PC-9 (cell line): ENCODE data around the gene SDR42E1. TPM values are rescaled to one million over a fixed set of nuclear protein-coding genes. Genes with fewer than 3 reads are reported as not detected.

Experiments
- BruUV-seq: library from RNA; stranded (reverse); fragments of 400-500 nt; replicated peaks from 2 replicates; lab custom pipeline; 2021; lab: Mats Ljungman, UMichigan
- CTCF ChIA-PET: fragments of 300-600 bp; sonication (Branson Sonifier 250); formaldehyde crosslinking; loops from one replicate; lab custom pipeline; 2022; ENCODE audit warnings: antibody characterized with exemption; lab: Charles Lee
- POLR2A ChIA-PET: fragments of 300-600 bp; sonication (Branson Sonifier 250); formaldehyde crosslinking; loops from one replicate; lab custom pipeline; 2022; ENCODE audit warnings: antibody characterized with exemption; ENCODE audit not compliant: unreplicated experiment; lab: Charles Lee
- DNase-seq, 2 experiments: peaks; one replicate each; pipeline versions ENCODE4 v3.0.0 to v3.0.0-alpha.2; 2015 to 2022; ENCODE audit warnings: mixed read lengths in 1 of 2
- H2AFZ ChIP-seq: fragments of 200-600 bp; sonication (generic); 2 replicates; pipeline ENCODE4 v1.8.1; 2017; ENCODE audit warnings: antibody characterized with exemption
- H3F3A ChIP-seq: fragments of 200-600 bp; sonication (generic); 2 replicates; pipeline ENCODE4 v1.8.1; 2017; ENCODE audit warnings: antibody characterized with exemption, mild to moderate bottlenecking, low read depth; ENCODE audit not compliant: insufficient read depth
- H3K27ac ChIP-seq: fragments of 200-600 bp; sonication (generic); 2 replicates; pipeline ENCODE4 v1.6.1; 2016; ENCODE audit warnings: mixed run types
- H3K27me3 ChIP-seq: fragments of 200-600 bp; sonication (generic); 2 replicates; pipeline ENCODE4 v1.6.1; 2016; ENCODE audit warnings: low read depth, mixed run types; ENCODE audit not compliant: insufficient read depth
- H3K36me3 ChIP-seq: fragments of 200-600 bp; sonication (generic); 2 replicates; pipeline ENCODE4 v1.6.1; 2016; ENCODE audit warnings: low read depth, mixed run types
- H3K4me1 ChIP-seq: fragments of 200-600 bp; sonication (generic); replicated peaks from 2 replicates; pipeline ENCODE4 v1.6.1; 2016; ENCODE audit warnings: mixed run types; ENCODE audit not compliant: insufficient read depth
- H3K4me2 ChIP-seq: fragments of 200-600 bp; sonication (generic); 2 replicates; pipeline ENCODE4 v1.6.1; 2017; ENCODE audit warnings: mixed run types
- H3K4me3 ChIP-seq: fragments of 200-600 bp; sonication (generic); 2 replicates; pipeline ENCODE4 v1.6.1; 2016; ENCODE audit warnings: mixed run types
- H3K79me2 ChIP-seq: fragments of 200-600 bp; sonication (generic); 2 replicates; pipeline ENCODE4 v1.6.1; 2017; ENCODE audit warnings: low read depth, mixed run types
- H3K9me2 ChIP-seq: fragments of 200-600 bp; sonication (generic); 2 replicates; pipeline ENCODE4 v1.8.1; 2017; ENCODE audit warnings: mild to moderate bottlenecking; ENCODE audit not compliant: insufficient read depth
- H3K9me3 ChIP-seq: fragments of 200-600 bp; sonication (generic); 2 replicates; pipeline ENCODE4 v1.8.1; 2016; ENCODE audit warnings: low read depth; ENCODE audit not compliant: insufficient read depth
- H4K20me1 ChIP-seq: fragments of 200-600 bp; sonication (generic); 2 replicates; pipeline ENCODE4 v1.8.1; 2017; ENCODE audit not compliant: insufficient read depth
- EZH2 ChIP-seq: fragments of 200-600 bp; sonication (generic); IDR thresholded peaks from 2 replicates; pipeline ENCODE4 v1.8.0; 2017; ENCODE audit warnings: antibody characterized with exemption, low read depth
- intact Hi-C: fragments of 100-400 bp; cut with micrococcal nuclease; formaldehyde crosslinking; loops from one replicate; pipeline ENCODE4 v1.10.0; 2022; ENCODE audit not compliant: unreplicated experiment
- total RNA-seq: library from RNA; stranded (reverse); gene quantifications from 2 replicates; pipeline ENCODE4 v1.2.3, GENCODE V29; 2021
- TF ChIP-seq, protein P1 (sequence below): fragments of 200-600 bp; sonication (generic); conservative IDR thresholded peaks from 2 replicates; pipeline ENCODE4 v1.6.1; 2017; ENCODE audit warnings: mixed run types, antibody characterized with exemption, mild to moderate bottlenecking, moderate library complexity

Gene SDR42E1
- total RNA-seq, 1 experiment from 2014 or later: 11.6 TPM

DNA sequence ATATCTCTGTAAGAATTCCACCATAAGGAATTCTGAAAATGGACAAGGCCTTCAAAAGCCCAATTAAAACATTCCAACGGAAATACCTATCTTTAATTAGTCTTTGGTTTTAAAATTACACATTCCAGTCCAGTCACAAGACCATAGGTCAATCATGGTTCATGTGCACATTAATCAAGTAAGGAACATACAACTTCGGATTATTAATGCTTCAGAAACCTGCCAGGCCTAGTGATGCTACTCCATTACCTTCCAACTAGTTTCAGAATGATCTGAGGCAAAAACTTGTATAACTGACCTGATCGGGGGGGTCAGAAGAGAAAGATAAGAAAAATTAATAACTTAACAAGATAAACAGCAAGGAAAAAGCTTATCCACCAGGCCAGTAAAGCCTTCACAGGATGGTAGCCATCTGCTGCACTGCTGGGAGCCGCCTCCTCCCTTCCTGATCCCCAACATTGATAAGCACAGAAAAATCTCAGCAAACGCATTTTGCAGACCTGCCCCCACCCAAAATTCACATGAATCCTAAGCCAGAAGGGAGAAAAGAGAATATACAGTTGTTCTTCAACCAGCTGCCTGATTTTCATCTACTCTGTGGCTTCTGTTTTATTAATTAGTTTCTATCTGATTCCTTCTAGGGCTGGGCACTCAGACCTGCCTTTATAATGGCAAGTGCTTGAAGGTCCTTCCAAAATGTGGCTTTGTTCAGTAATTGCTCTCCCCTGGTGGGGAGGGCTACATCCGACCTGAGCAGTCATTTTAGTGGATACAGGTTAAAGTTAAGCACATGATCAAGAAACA, 6.0 kb downstream of the SDR42E1 start:
- Histone ChIP-seq H3K79me2 (no peaks in the 10 kb centered on the region), H3K27ac (no peak overlapping the region), H3K27me3 (no peaks in the 10 kb centered on the region), H3K4me2 (no peak overlapping the region), H3F3A (no peaks in the 10 kb centered on the region), H4K20me1 (no peaks in the 10 kb centered on the region), H3K4me3 (no peak overlapping the region), H3K4me1 (no peaks in the 10 kb centered on the region), H2AFZ (no peak overlapping the region), H3K36me3 (no peaks in the 10 kb centered on the region), H3K9me2 (no peaks in the 10 kb centered on the region), H3K9me3 (peaks cover 6% of the 10 kb centered on the region; the same call in 1 of the 2 replicates)
- DNase-seq: no peak
- ChIA-PET CTCF (no interaction called here), POLR2A (no interaction called here)
- no TSS peak for BruUV-seq
- intact Hi-C loops: no loop called here
- TF ChIP-seq, protein P1, sequence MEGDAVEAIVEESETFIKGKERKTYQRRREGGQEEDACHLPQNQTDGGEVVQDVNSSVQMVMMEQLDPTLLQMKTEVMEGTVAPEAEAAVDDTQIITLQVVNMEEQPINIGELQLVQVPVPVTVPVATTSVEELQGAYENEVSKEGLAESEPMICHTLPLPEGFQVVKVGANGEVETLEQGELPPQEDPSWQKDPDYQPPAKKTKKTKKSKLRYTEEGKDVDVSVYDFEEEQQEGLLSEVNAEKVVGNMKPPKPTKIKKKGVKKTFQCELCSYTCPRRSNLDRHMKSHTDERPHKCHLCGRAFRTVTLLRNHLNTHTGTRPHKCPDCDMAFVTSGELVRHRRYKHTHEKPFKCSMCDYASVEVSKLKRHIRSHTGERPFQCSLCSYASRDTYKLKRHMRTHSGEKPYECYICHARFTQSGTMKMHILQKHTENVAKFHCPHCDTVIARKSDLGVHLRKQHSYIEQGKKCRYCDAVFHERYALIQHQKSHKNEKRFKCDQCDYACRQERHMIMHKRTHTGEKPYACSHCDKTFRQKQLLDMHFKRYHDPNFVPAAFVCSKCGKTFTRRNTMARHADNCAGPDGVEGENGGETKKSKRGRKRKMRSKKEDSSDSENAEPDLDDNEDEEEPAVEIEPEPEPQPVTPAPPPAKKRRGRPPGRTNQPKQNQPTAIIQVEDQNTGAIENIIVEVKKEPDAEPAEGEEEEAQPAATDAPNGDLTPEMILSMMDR: no peak
- TF ChIP-seq EZH2: no peak

DNA sequence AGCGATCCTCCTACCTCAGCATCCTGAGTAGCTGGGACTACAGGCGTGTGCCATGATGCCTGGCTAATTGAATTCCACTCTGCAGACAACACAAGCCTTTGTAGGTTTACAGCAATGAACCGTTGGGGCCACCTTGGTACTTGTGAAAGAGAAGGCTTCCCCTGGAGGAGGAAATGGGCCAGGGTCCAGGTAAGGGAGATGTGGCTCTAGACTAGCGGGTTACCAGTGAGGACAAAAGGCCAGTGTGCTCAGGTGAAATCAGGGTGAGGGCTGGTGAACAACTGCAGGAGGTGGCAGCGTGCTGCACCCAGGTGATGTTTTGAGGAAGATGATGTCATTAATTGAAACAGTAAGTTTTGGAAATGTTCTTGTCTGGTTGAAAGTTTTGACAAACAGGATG, 6.7 kb downstream of the SDR42E1 start:
- Histone ChIP-seq H3K27ac (no peak overlapping the region), H3K9me3 (peaks cover 6% of the 10 kb centered on the region; the same call in 1 of the 2 replicates), H3K36me3 (no peaks in the 10 kb centered on the region), H3F3A (no peaks in the 10 kb centered on the region), H2AFZ (no peak overlapping the region), H3K27me3 (no peaks in the 10 kb centered on the region), H3K9me2 (no peaks in the 10 kb centered on the region), H3K4me3 (no peak overlapping the region), H3K79me2 (no peaks in the 10 kb centered on the region), H3K4me1 (no peaks in the 10 kb centered on the region), H4K20me1 (no peaks in the 10 kb centered on the region), H3K4me2 (no peak overlapping the region)
- intact Hi-C loops: no loop called here
- ChIA-PET CTCF (no interaction called here), POLR2A (no interaction called here)
- DNase-seq: no peak
- TF ChIP-seq EZH2: no peak
- TF ChIP-seq, protein P1: no peak
- BruUV-seq: no TSS peak

DNA sequence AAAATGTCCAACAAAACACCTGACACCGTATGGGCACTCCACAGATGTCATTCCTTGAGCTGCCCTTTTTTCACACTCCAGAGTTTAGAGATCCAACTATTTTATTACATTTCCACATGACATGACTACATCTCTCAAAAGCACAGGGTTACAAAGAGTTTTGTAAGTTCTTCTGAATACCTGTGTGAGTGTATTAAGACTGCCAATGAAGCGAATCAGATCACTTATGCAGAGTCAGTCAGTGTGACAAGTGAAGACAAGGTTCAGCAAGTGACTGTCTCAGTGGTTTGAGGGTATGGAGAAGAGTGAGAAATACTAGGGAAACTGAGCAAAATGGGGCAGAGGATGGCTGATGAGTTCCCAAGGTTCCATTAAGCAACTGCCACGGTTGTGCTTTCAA, 8.4 kb downstream of the SDR42E1 start:
- no peaks in the 10 kb centered on the region for H3K27me3 ChIP-seq
- H3K36me3 ChIP-seq: no peaks in the 10 kb centered on the region
- TF ChIP-seq, protein P1: no peak
- TF ChIP-seq EZH2: no peak
- BruUV-seq: no TSS peak
- CTCF ChIA-PET: no interaction called here
- no peaks in the 10 kb centered on the region for H3K79me2 ChIP-seq
- no peak overlapping the region for H3K4me3 ChIP-seq
- H3K4me1 ChIP-seq: peaks cover 3% of the 10 kb centered on the region
- no peak overlapping the region for H2AFZ ChIP-seq
- intact Hi-C loops: no loop called here
- H3K27ac ChIP-seq: no peak overlapping the region
- POLR2A ChIA-PET: no interaction called here
- H3K9me2 ChIP-seq: no peaks in the 10 kb centered on the region
- DNase-seq: no peak
- no peak overlapping the region for H3K4me2 ChIP-seq
- 0 out of 2 replicates have a peak, but pooled peaks cover 3% of the 10 kb centered on the region for H3F3A ChIP-seq
- no peaks in the 10 kb centered on the region for H3K9me3 ChIP-seq
- H4K20me1 ChIP-seq: no peaks in the 10 kb centered on the region
